ENCODE data around the gene TNIP1.

GRCh38 chr5:151023047-151023615 is 57.7 kb downstream of the TNIP1 start:
- TF ChIP-seq CTCF (IDR thresholded peaks at IDR 0.05) (no peak), EP300 (IDR thresholded peaks at IDR 0.05; ENCODE audit: low read depth) (no peak), POLR2A (IDR thresholded peaks at IDR 0.05) (no peak)

All from transverse colon (tissue), 3 donors.